HCT116 (cell line): ENCODE data around the gene OTUB2. TPM values are rescaled to one million over a fixed set of nuclear protein-coding genes. Genes with fewer than 3 reads are reported as not detected.

ENCODE experiments used
- ATAC-seq: fragments of 200-7000 bp; cut with Tn5 transposase; 2 replicates; pipeline ENCODE4 v1.9.1; 2020; ENCODE audit warnings: mild to moderate bottlenecking, moderate library complexity
- BruUV-seq: library from RNA; stranded (reverse); fragments of 400-500 nt; replicated peaks from 2 replicates; lab custom pipeline; 2021; lab: Mats Ljungman, UMichigan
- CTCF ChIA-PET: fragments of 300-600 bp; sonication (Branson Sonifier 250); formaldehyde crosslinking; loops from one replicate; lab custom pipeline; 2021; ENCODE audit warnings: antibody characterized with exemption; lab: Charles Lee
- POLR2A ChIA-PET: fragments of 300-600, 350-600 bp; sonication (Branson Sonifier 250); formaldehyde crosslinking; loops from one replicate; lab custom pipeline; 2021; ENCODE audit warnings: antibody characterized with exemption; lab: Charles Lee
- RAD21 ChIA-PET, 2 experiments: fragments of 300-600 bp; sonication (Branson Sonifier 250); formaldehyde crosslinking; loops; one replicate each; lab custom pipeline; 2023; ENCODE audit warnings: low total read pairs in 2 of 2; ENCODE audit not compliant: uncharacterized antibody in 2 of 2, unreplicated experiment in 2 of 2, low non-redundant PET in 1 of 2; lab: Charles Lee
- DNase-seq: peaks from one replicate; pipeline ENCODE4 v3.0.0-alpha.2; 2010; ENCODE audit warnings: low read depth, low spot score
- H2AFZ ChIP-seq: fragments of 200-600 bp; shearing (Covaris generic), sonication (generic); 2 replicates; pipeline ENCODE4 v1.6.1; 2017; ENCODE audit warnings: low read depth, mixed run types, mixed read lengths, antibody characterized with exemption, low read length; ENCODE audit not compliant: poor library complexity, severe bottlenecking
- H3K27ac ChIP-seq: 2 replicates; pipeline ENCODE4 v1.5.1; 2012; ENCODE audit warnings: low read depth, low read length
- H3K27me3 ChIP-seq: fragments of 200-600 bp; sonication (generic); 2 replicates; pipeline ENCODE4 v1.6.1; 2016; ENCODE audit warnings: mixed run types, low read length, mixed read lengths; ENCODE audit not compliant: insufficient read depth
- H3K36me3 ChIP-seq, 2 experiments: fragments of 200-500 bp in 1 of 2; fragments of 200-600 bp in 1 of 2; sonication (Bioruptor generic) in 1 of 2; sonication (generic) in 1 of 2; 2 replicates each; pipeline versions ENCODE4 v1.5.1 to v1.6.1; 2014 to 2016; ENCODE audit warnings: low read length in 2 of 2, inconsistent platforms in 1 of 2, mixed read lengths in 1 of 2, mixed run types in 1 of 2; ENCODE audit not compliant: insufficient read depth in 2 of 2, control insufficient read depth in 1 of 2
- H3K4me1 ChIP-seq, 2 experiments: fragments of 200-600 bp in 1 of 2; sonication (generic) in 1 of 2; 2 replicates each; pipeline versions ENCODE4 v1.5.1 to v1.6.1; 2012 to 2017; ENCODE audit warnings: low read length in 2 of 2, inconsistent platforms in 1 of 2, mild to moderate bottlenecking in 1 of 2, mixed read lengths in 1 of 2, mixed run types in 1 of 2, moderate library complexity in 1 of 2; ENCODE audit not compliant: insufficient read depth in 2 of 2, control insufficient read depth in 1 of 2
- H3K4me2 ChIP-seq: fragments of 200-600 bp; sonication (generic); 2 replicates; pipeline ENCODE4 v1.6.1; 2017; ENCODE audit warnings: mixed run types, low read length, mixed read lengths
- H3K4me3 ChIP-seq, 2 experiments: fragments of 200-600 bp in 1 of 2; sonication (generic) in 1 of 2; replicated peaks in 1 of 2; 2 replicates each; pipeline ENCODE4 v1.5.1; 2011 to 2016; ENCODE audit warnings: low read length in 2 of 2, control low read depth in 1 of 2, low read depth in 1 of 2, mild to moderate bottlenecking in 1 of 2, mixed read lengths in 1 of 2, mixed run types in 1 of 2
- H3K79me2 ChIP-seq: fragments of 200-600 bp; sonication (generic); 2 replicates; pipeline ENCODE4 v1.6.1; 2017; ENCODE audit warnings: mild to moderate bottlenecking, mixed run types, low read length, moderate library complexity, mixed read lengths; ENCODE audit not compliant: insufficient read depth
- H3K9ac ChIP-seq: fragments of 200-600 bp; sonication (generic); 2 replicates; pipeline ENCODE4 v1.6.1; 2016; ENCODE audit warnings: low read length, mixed read lengths
- H3K9me2 ChIP-seq: fragments of 200-600 bp; sonication (generic), shearing (Covaris generic); 2 replicates; pipeline ENCODE4 v1.6.1; 2017; ENCODE audit warnings: mixed run types, mild to moderate bottlenecking, moderate library complexity; ENCODE audit not compliant: insufficient read depth
- H3K9me3 ChIP-seq, 2 experiments: fragments of 200-500 bp in 1 of 2; fragments of 200-600 bp in 1 of 2; sonication (Bioruptor generic) in 1 of 2; sonication (generic) in 1 of 2; 2 replicates each; pipeline ENCODE4 v1.6.1; 2014 to 2017; ENCODE audit warnings: low read length in 2 of 2, mixed read lengths in 2 of 2, inconsistent platforms in 1 of 2, low read depth in 1 of 2, mild to moderate bottlenecking in 1 of 2, mixed run types in 1 of 2, moderate library complexity in 1 of 2; ENCODE audit not compliant: control insufficient read depth in 1 of 2, insufficient read depth in 1 of 2
- H4K20me1 ChIP-seq: fragments of 200-600 bp; sonication (generic), shearing (Covaris generic); 2 replicates; pipeline ENCODE4 v1.6.1; 2017; ENCODE audit warnings: mixed run types, mild to moderate bottlenecking, moderate library complexity; ENCODE audit not compliant: insufficient read depth
- EZH2 ChIP-seq: fragments of 200-600 bp; sonication (generic); IDR thresholded peaks from 2 replicates; pipeline ENCODE4 v1.6.1; 2017; ENCODE audit warnings: antibody characterized with exemption, mixed run types
- EZH2phosphoT487 ChIP-seq: fragments of 200-600 bp; IDR thresholded peaks from 2 replicates; pipeline ENCODE4 v1.6.1; 2018; ENCODE audit warnings: antibody characterized with exemption, borderline replicate concordance
- POLR2A ChIP-seq: IDR thresholded peaks from 2 replicates; pipeline ENCODE4 v1.7.0; 2011; ENCODE audit warnings: borderline replicate concordance; ENCODE audit not compliant: insufficient read depth, insufficient read length; ENCODE audit errors: extremely low read depth
- POLR2AphosphoS5 ChIP-seq: IDR thresholded peaks from 2 replicates; pipeline ENCODE4 v1.6.1; 2011; ENCODE audit warnings: mild to moderate bottlenecking, low read depth, low read length, moderate library complexity
- intact Hi-C: fragments of 100-400 bp; cut with micrococcal nuclease; formaldehyde crosslinking; loops from 2 replicates; pipeline ENCODE4 v1.10.0; 2022
- total RNA-seq: library from RNA; stranded (reverse); gene quantifications from one replicate; pipeline ENCODE4 v1.2.1, GENCODE V29; 2021; ENCODE audit not compliant: unreplicated experiment
- TF ChIP-seq, protein P1 (sequence below): IDR thresholded peaks from 2 replicates; pipeline ENCODE4 v1.6.1; 2012
- TF ChIP-seq, protein P2 (sequence below): IDR thresholded peaks from 2 replicates; pipeline ENCODE4 v1.6.1; 2012; ENCODE audit warnings: low read depth

Gene OTUB2
- total RNA-seq, 1 experiment from 2014 or later: 6.6 TPM

DNA sequence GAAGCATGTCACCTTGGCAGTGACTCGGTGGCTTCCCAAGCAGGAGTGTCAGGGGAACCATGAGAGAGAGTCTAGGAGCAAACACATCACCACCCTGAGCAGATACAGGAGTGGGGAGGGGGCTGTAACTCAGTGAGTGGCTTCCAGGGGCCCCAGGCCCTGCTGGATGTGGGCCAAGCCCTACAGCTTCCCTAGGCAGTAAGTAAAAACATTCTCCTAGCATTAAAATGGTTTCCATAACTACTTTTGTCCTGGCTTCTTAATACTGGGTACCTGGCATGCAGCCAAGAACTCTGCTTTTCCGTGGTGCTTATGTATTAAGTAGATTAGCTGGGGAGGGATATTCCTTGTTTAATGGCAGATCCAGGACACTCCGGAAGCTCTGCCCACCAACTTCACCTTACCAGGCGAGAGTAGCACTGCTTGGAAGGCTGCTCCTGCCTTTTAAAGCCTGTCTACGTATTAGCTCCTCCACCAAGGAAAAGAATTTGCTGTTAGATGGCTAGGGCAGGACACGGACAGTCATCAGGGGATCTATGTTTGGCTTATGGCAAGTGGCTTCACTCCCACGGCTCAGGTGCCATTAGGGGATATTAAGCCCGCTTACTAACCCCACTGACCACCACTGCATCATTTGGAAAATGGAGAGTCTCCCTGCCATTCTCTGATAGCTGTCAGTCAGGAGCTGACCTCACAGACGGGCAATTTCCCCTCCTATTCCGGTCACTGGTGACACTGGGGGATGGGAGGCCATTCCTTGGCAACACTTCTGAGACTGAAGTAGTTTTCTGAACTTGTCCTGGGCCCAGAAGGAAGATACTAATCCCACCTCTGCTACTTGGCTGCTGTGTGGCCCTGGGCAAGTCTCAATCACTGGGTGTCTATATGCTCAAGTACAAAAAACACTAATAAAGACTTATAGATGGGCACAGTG, 22.8 kb downstream of the OTUB2 start:
- Histone ChIP-seq H3K4me3 (no peak overlapping the region), H3K36me3 (peaks cover 29 to 55% of the 10 kb centered on the region in 2 experiments; a peak in 3 of 4 replicates), H3K9me2 (no peaks in the 10 kb centered on the region), H2AFZ (no peak overlapping the region), H3K4me2 (no peak overlapping the region), H3K4me1 (no peaks in the 10 kb centered on the region), H3K79me2 (no peaks in the 10 kb centered on the region; the same call in 1 of the 2 replicates), H3K9me3 (no peaks in the 10 kb centered on the region), H3K9ac (no peak overlapping the region), H3K27me3 (no peaks in the 10 kb centered on the region), H4K20me1 (no peaks in the 10 kb centered on the region), H3K27ac (no peak overlapping the region)
- TF ChIP-seq POLR2AphosphoS5 (peak; percentile 11; the same call in 1 of the 2 replicates), EZH2 (no peak)
- DNase-seq: no peak
- BruUV-seq: no TSS peak
- ChIA-PET CTCF (interaction anchor here (1.0 kb wide), 2 partner anchors 20 to 88 kb away, joined by 3 read pairs; no protein-coding TSS in a partner anchor), RAD21 (no interaction called here), POLR2A (no interaction called here)
- intact Hi-C loops: no loop called here
- no peak for ATAC-seq

DNA sequence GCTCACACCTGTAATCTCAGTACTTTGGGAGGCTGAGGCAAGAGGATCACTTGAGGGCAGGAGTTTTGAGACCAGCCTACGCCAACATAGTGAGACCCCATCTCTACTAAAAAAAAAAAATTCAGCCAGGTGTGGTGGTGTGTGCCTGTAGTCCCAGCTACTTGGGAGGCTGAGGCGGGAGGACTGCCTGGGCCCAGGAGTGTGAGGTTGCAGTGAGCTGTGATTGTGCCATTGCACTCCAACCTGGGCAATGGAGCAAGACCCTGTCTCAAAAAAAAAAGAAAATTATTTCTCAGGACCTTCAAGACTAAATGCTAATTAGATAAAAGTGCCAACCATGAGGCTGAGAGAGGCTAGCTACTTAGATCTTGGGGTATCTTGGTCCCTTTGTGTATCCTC, 23.5 kb downstream of the OTUB2 start:
- H3K27ac ChIP-seq: no peak overlapping the region
- H3K9me3 ChIP-seq: no peaks in the 10 kb centered on the region
- no peaks in the 10 kb centered on the region for H4K20me1 ChIP-seq
- H3K9me2 ChIP-seq: no peaks in the 10 kb centered on the region
- TF ChIP-seq, protein P1, sequence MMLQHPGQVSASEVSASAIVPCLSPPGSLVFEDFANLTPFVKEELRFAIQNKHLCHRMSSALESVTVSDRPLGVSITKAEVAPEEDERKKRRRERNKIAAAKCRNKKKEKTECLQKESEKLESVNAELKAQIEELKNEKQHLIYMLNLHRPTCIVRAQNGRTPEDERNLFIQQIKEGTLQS: no peak
- TF ChIP-seq EZH2phosphoT487 (no peak), POLR2A (no peak)
- TF ChIP-seq, protein P2, sequence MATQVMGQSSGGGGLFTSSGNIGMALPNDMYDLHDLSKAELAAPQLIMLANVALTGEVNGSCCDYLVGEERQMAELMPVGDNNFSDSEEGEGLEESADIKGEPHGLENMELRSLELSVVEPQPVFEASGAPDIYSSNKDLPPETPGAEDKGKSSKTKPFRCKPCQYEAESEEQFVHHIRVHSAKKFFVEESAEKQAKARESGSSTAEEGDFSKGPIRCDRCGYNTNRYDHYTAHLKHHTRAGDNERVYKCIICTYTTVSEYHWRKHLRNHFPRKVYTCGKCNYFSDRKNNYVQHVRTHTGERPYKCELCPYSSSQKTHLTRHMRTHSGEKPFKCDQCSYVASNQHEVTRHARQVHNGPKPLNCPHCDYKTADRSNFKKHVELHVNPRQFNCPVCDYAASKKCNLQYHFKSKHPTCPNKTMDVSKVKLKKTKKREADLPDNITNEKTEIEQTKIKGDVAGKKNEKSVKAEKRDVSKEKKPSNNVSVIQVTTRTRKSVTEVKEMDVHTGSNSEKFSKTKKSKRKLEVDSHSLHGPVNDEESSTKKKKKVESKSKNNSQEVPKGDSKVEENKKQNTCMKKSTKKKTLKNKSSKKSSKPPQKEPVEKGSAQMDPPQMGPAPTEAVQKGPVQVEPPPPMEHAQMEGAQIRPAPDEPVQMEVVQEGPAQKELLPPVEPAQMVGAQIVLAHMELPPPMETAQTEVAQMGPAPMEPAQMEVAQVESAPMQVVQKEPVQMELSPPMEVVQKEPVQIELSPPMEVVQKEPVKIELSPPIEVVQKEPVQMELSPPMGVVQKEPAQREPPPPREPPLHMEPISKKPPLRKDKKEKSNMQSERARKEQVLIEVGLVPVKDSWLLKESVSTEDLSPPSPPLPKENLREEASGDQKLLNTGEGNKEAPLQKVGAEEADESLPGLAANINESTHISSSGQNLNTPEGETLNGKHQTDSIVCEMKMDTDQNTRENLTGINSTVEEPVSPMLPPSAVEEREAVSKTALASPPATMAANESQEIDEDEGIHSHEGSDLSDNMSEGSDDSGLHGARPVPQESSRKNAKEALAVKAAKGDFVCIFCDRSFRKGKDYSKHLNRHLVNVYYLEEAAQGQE: no peak
- ChIA-PET RAD21 (no interaction called here), CTCF (interaction anchor here (1.0 kb wide), 1 partner anchor 87 kb away, joined by 3 read pairs; no protein-coding TSS in a partner anchor), POLR2A (no interaction called here)
- no peak overlapping the region for H3K9ac ChIP-seq
- intact Hi-C loops: loop anchor here (2.0 kb wide), 1 partner anchor 131 kb away; no protein-coding TSS in a partner anchor
- no TSS peak for BruUV-seq
- no peaks in the 10 kb centered on the region for H3K27me3 ChIP-seq
- no peak overlapping the region for H3K4me2 ChIP-seq
- no peak overlapping the region for H3K4me3 ChIP-seq
- H3K36me3 ChIP-seq: peaks cover 36 to 61% of the 10 kb centered on the region in 2 experiments; a peak in 3 of 4 replicates
- H3K79me2 ChIP-seq: no peaks in the 10 kb centered on the region; the same call in 1 of the 2 replicates
- no peaks in the 10 kb centered on the region for H3K4me1 ChIP-seq
- ATAC-seq (no peak), DNase-seq (no peak)
- no peak overlapping the region for H2AFZ ChIP-seq
